GM23248 (cell line): Measurements from ENCODE around the gene AKAP17A.

Source experiments
- EZH2 ChIP-seq: fragments of 200-600 bp; sonication (generic); IDR thresholded peaks from 2 replicates; pipeline ENCODE4 v1.6.1; 2018; ENCODE audit warnings: antibody characterized with exemption, mild to moderate bottlenecking; ENCODE audit not compliant: insufficient read depth, poor library complexity, severe bottlenecking
- EZH2phosphoT487 ChIP-seq: fragments of 200-600 bp; sonication (generic); IDR thresholded peaks from 2 replicates; pipeline ENCODE4 v1.6.1; 2018; ENCODE audit warnings: antibody characterized with exemption, moderate library complexity, mild to moderate bottlenecking, low read depth; ENCODE audit not compliant: insufficient read depth

DNA sequence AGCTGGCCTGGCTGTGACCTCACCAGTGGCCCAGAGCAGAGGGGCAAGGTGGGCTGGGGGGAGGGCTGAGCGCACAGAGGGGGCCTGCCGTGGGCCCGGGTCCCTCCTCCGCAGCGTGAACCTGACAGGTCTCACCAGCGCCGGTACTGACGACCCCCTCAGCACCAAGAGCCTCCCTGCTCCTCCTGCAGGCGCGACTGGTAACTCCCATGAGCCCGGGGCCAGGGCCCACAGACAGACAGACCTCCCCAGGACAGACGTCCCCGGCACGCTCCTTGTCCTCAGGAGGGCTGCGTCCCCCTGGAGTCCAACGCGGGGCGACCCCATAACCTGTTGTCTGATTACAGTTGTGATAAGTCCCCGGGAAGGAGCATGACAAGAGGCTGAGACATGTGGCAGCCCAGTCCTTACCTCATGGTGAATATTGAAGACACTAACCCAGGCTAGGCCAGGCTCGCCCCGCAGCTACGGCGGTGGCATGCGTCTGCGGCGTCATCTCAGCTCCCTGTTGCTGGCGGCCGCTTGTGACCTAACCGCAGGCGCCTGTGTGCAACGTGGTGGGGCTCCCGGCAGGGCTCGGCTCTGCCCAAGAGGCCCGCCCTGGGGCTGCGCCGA is 8.5 kb downstream of the AKAP17A start:
- TF ChIP-seq EZH2 (no peak), EZH2phosphoT487 (no peak)
